ENCODE data around the gene EXOSC9.

DNA sequence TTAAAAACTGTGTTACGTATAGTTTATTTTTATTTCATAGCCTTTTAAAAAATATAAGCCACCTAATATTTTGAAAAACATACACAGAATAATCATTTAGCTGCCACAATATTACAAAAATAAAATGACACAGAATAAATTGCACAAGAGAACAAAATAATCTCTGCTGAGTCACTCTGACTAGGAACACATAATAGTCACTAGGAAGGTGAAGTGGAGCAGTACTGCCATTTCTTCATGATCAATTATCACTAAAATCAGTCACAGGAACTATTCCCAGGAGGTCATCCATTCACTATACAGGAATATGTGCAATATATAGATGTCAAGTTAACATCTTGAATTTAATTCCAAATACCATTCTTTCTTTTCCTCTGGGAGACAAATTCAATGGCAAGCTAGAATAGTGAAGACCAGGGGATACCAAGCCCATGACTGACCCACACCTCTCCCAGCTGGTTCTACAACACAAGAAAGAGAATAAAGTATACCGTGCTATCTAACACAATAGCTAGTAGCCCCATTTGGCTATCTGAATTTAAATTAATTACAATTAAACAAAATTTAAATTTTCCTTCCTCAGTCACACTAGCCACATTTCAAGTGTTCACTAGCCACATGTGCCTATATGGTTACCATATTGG, 42.1 kb upstream of the EXOSC9 start:
- no peak for TF ChIP-seq EP300 (IDR thresholded peaks at IDR 0.05; ENCODE audit: low read depth)
- TF ChIP-seq, protein P1, sequence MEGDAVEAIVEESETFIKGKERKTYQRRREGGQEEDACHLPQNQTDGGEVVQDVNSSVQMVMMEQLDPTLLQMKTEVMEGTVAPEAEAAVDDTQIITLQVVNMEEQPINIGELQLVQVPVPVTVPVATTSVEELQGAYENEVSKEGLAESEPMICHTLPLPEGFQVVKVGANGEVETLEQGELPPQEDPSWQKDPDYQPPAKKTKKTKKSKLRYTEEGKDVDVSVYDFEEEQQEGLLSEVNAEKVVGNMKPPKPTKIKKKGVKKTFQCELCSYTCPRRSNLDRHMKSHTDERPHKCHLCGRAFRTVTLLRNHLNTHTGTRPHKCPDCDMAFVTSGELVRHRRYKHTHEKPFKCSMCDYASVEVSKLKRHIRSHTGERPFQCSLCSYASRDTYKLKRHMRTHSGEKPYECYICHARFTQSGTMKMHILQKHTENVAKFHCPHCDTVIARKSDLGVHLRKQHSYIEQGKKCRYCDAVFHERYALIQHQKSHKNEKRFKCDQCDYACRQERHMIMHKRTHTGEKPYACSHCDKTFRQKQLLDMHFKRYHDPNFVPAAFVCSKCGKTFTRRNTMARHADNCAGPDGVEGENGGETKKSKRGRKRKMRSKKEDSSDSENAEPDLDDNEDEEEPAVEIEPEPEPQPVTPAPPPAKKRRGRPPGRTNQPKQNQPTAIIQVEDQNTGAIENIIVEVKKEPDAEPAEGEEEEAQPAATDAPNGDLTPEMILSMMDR (IDR thresholded peaks at IDR 0.05) = no peak
- TF ChIP-seq POLR2A (IDR thresholded peaks at IDR 0.05) = no peak
- no peak for TF ChIP-seq POLR2AphosphoS5 (IDR thresholded peaks at IDR 0.05)

Measured in transverse colon (tissue), 4 donors.